Progenitor cell of endocrine pancreas (in vitro differentiated cells): ENCODE results near the gene HMG20B. TPM values are rescaled to one million over a fixed set of nuclear protein-coding genes. Genes with fewer than 3 reads are reported as not detected.
"Not testable (repeated sequence)": the region's sequence is repeated elsewhere in the genome, so short reads cannot be mapped to it uniquely, and the experiment has no call there.

Experiments used
- DNase-seq: peaks from one replicate; pipeline ENCODE4 v3.0.0; 2021; ENCODE audit warnings: low spot score; ENCODE audit not compliant: unreplicated experiment
- H3K27ac Mint-ChIP-seq: 2 replicates; pipeline ENCODE4 v1.8.0; 2021; ENCODE audit warnings: mild to moderate bottlenecking, moderate library complexity, mixed read lengths
- H3K27me3 Mint-ChIP-seq: 2 replicates; pipeline ENCODE4 v1.8.0; 2021; ENCODE audit warnings: mixed read lengths
- H3K36me3 Mint-ChIP-seq: 2 replicates; pipeline ENCODE4 v1.8.0; 2022; ENCODE audit warnings: mixed read lengths; ENCODE audit not compliant: insufficient read depth
- H3K4me1 Mint-ChIP-seq: 2 replicates; pipeline ENCODE4 v1.8.0; 2021; ENCODE audit warnings: low read depth, mixed read lengths
- H3K4me3 Mint-ChIP-seq: 2 replicates; pipeline ENCODE4 v1.8.0; 2021; ENCODE audit warnings: low read depth, mild to moderate bottlenecking, moderate library complexity, mixed read lengths
- H3K9me3 Mint-ChIP-seq: 2 replicates; pipeline ENCODE4 v1.8.0; 2021; ENCODE audit warnings: low read depth, mixed read lengths
- total RNA-seq: library from RNA; stranded (reverse); gene quantifications from 2 replicates; pipeline ENCODE4 v1.2.1, GENCODE V29; 2021
- TF ChIP-seq, protein P1 (sequence below): fragments of 200-600 bp; sonication (generic); IDR thresholded peaks from one replicate; pipeline ENCODE4 v1.5.0; 2021; ENCODE audit warnings: antibody characterized with exemption, mild to moderate bottlenecking; ENCODE audit not compliant: unreplicated experiment

Gene HMG20B
- total RNA-seq, 1 donor from 2014 or later = 79.7 TPM

DNA sequence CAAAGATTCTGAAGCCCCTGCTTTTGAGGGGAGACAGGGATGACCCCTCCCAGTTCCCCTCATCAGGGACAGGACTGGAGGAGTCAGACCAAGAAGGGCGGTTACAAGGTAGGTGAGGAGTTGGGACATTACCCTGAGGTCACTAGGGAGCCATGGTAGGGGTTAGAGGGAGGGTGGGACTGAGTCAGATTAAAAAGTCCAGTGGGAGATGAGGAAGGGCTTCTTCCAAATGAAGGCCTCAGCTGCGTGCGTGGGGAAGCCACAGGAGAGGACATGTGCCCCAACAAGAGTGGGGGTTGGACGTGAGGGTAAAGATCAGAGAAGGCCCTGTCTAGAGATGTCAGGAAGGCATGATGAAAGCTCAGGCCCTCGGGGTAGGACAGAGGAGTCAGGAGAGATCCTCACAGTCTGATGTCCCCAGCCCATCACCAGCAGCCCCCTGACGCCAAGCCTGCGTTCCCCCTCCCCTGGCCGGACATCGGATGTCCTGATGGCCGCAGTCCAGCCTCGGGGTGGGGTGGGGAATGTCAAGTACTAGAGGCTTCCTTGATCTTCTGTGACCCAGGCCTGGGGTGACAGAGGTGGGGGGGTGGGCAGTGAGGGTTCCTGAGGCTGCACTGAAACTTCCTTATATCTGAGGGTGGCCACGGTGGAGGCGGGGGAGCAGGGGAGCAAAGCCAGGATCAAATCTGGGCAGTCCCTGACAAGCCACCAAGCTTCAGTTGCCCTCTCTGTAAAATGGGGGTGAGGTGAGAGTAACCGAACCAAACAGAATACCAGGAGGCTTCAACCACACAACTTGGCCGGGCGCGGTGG lies 8.8 kb upstream of the HMG20B start:
- no peak overlapping the region for H3K27ac Mint-ChIP-seq
- DNase-seq = no peak
- no peaks in the 10 kb centered on the region for H3K4me1 Mint-ChIP-seq
- H3K36me3 Mint-ChIP-seq = no peaks in the 10 kb centered on the region
- TF ChIP-seq, protein P1, sequence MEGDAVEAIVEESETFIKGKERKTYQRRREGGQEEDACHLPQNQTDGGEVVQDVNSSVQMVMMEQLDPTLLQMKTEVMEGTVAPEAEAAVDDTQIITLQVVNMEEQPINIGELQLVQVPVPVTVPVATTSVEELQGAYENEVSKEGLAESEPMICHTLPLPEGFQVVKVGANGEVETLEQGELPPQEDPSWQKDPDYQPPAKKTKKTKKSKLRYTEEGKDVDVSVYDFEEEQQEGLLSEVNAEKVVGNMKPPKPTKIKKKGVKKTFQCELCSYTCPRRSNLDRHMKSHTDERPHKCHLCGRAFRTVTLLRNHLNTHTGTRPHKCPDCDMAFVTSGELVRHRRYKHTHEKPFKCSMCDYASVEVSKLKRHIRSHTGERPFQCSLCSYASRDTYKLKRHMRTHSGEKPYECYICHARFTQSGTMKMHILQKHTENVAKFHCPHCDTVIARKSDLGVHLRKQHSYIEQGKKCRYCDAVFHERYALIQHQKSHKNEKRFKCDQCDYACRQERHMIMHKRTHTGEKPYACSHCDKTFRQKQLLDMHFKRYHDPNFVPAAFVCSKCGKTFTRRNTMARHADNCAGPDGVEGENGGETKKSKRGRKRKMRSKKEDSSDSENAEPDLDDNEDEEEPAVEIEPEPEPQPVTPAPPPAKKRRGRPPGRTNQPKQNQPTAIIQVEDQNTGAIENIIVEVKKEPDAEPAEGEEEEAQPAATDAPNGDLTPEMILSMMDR = no peak
- H3K27me3 Mint-ChIP-seq = peaks cover 2% of the 10 kb centered on the region
- no peaks in the 10 kb centered on the region for H3K9me3 Mint-ChIP-seq
- H3K4me3 Mint-ChIP-seq = no peak overlapping the region

DNA sequence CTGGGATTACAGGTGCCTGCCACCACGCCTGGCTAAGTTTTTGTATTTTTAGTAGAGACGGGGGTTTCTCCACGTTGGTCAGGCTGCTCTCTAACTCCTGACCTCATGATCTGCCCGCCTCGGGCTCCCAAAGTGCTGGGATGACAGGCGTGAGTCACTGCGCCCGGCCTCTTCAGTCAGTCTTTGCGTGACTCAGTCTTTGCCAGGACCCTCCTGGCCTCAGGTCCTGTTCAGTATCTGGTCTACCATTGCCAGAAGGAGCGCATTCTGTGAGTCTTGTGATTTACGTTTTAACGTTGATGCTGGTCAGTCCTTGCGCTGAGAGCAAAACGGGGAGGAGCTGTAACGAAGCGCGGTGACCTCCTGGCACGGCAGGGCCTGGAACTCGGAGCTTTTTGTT lies 7.6 kb upstream of the HMG20B start:
- Mint-ChIP-seq H3K4me1 (no peaks in the 10 kb centered on the region), H3K27ac (no peak overlapping the region), H3K36me3 (no peaks in the 10 kb centered on the region), H3K27me3 (no peaks in the 10 kb centered on the region), H3K9me3 (no peaks in the 10 kb centered on the region), H3K4me3 (no peak overlapping the region)
- TF ChIP-seq, protein P1 = no peak
- DNase-seq = no peak

DNA sequence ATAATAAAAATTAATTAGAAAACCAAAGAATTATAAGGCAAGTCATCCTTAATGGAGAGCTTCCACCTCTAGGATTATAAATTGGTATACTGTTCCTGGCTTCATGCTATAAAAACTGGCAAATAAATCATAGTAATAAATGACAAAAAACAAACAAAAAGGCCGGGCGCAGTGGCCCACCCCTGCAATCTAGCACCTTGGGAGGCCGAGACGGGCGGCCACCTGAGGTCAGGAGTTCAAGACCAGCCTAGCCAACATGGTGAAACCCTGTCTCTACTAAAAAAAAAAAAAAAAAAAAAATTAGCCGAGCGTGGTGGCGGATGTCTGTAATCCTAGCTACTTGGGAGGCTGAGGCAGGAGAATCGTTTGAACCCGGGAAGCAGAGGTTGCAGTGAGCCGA lies 2.7 kb upstream of the HMG20B start:
- not testable (repeated sequence) for DNase-seq

DNA sequence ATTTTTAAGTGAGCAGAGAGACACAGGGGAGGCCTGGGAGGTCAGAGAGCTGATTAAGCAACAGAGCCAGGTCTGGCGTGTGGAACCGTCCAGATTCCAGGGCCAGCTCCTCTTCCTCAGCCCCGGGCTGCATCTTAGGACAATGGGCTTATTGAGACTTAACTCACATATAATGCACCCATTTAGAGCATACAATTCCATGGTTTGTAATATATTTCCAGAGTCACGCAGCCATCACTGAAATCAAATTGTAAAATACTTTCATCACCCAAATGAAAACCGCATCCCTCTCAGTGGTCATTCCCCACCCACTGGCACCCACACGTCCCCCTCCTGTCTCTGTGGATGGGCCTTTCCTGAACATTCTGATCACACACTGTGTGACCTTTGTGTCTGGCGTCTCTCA lies 2.1 kb upstream of the HMG20B start:
- H3K36me3 Mint-ChIP-seq = peaks cover 10% of the 10 kb centered on the region
- H3K4me3 Mint-ChIP-seq = no peak overlapping the region
- DNase-seq = no peak
- H3K27ac Mint-ChIP-seq = no peak overlapping the region
- peaks cover 11% of the 10 kb centered on the region for H3K4me1 Mint-ChIP-seq
- no peaks in the 10 kb centered on the region for H3K9me3 Mint-ChIP-seq
- H3K27me3 Mint-ChIP-seq = peaks cover 9% of the 10 kb centered on the region
- TF ChIP-seq, protein P1 = no peak

More for the DNA sequence above, 2.7 kb upstream of the HMG20B start:
- H3K36me3 Mint-ChIP-seq, H3K27me3 Mint-ChIP-seq, H3K9me3 Mint-ChIP-seq, H3K4me1 Mint-ChIP-seq, H3K27ac Mint-ChIP-seq, H3K4me3 Mint-ChIP-seq: not testable (repeated sequence)

GRCh38 chr19:3572132-3572854 lies 451 bp upstream of the HMG20B start:
- Mint-ChIP-seq H3K27me3 (peaks cover 17% of the 10 kb centered on the region), H3K4me1 (peaks cover 14% of the 10 kb centered on the region), H3K9me3 (no peaks in the 10 kb centered on the region), H3K4me3 (peak overlapping the region; percentile 70), H3K36me3 (peaks cover 11% of the 10 kb centered on the region), H3K27ac (no peak overlapping the region)
- peak; percentile 99 for DNase-seq
- TF ChIP-seq, protein P1 = no peak
